IMR-90 (cell line): ENCODE results near the gene PDE6A. TPM values are rescaled to one million over a fixed set of nuclear protein-coding genes. Genes with fewer than 3 reads are reported as not detected.

ENCODE experiments used
- ATAC-seq: fragments of 200-7000 bp; cut with Tn5 transposase; 2 replicates; pipeline ENCODE4 v1.9.1; 2020; ENCODE audit warnings: low read depth, mild to moderate bottlenecking, moderate library complexity
- BruUV-seq: library from RNA; stranded (reverse); fragments of 400-500 nt; replicated peaks from 2 replicates; lab custom pipeline; 2021; lab: Mats Ljungman, UMichigan
- CTCF ChIA-PET: fragments of 300-600 bp; formaldehyde crosslinking; extraction: SDS; loops from one replicate; lab custom pipeline; 2021; ENCODE audit warnings: antibody characterized with exemption; lab: Yijun Ruan, JAX
- POLR2A ChIA-PET: fragments of 300-600 bp; sonication (Branson Sonifier 250); formaldehyde crosslinking; loops from one replicate; lab custom pipeline; 2022; ENCODE audit warnings: antibody characterized with exemption; ENCODE audit not compliant: unreplicated experiment; lab: Charles Lee
- DNase-seq: peaks from one replicate; pipeline ENCODE4 v3.0.0; 2013
- H2AFZ ChIP-seq: replicated peaks from 2 replicates; pipeline ENCODE3; 2013; ENCODE audit warnings: low read length, mild to moderate bottlenecking; ENCODE audit not compliant: poor library complexity
- H2AK5ac ChIP-seq: 2 replicates; pipeline ENCODE4 v1.6.1; 2013; ENCODE audit warnings: low read depth, low read length, inconsistent platforms
- H2AK9ac ChIP-seq: replicated peaks from 2 replicates; pipeline ENCODE3; 2013; ENCODE audit warnings: mild to moderate bottlenecking, low read depth, low read length, moderate library complexity; ENCODE audit not compliant: poor library complexity
- H2BK120ac ChIP-seq: 2 replicates; pipeline ENCODE4 v1.6.1; 2013; ENCODE audit warnings: low read depth, low read length, inconsistent platforms
- H2BK15ac ChIP-seq: 3 replicates; pipeline ENCODE4 v1.6.1; 2013; ENCODE audit warnings: low read depth, low read length, inconsistent platforms
- H2BK20ac ChIP-seq: 2 replicates; pipeline ENCODE4 v1.6.1; 2013; ENCODE audit warnings: low read depth, mild to moderate bottlenecking, inconsistent platforms, low read length, moderate library complexity
- H2BK5ac ChIP-seq: 2 replicates; pipeline ENCODE4 v1.6.1; 2013; ENCODE audit warnings: mild to moderate bottlenecking, low read depth, low read length, inconsistent platforms; ENCODE audit not compliant: poor library complexity, severe bottlenecking
- H3K14ac ChIP-seq: replicated peaks from 2 replicates; pipeline ENCODE4 v1.6.1; 2013; ENCODE audit warnings: low read depth, low read length, inconsistent platforms
- H3K18ac ChIP-seq: 2 replicates; pipeline ENCODE4 v1.6.1; 2013; ENCODE audit warnings: low read depth, low read length, control low read depth
- H3K23ac ChIP-seq: 2 replicates; pipeline ENCODE4 v1.6.1; 2013; ENCODE audit warnings: low read depth, low read length, inconsistent platforms
- H3K27ac ChIP-seq: 2 replicates; pipeline ENCODE4 v1.5.1; 2013; ENCODE audit warnings: mild to moderate bottlenecking, control low read depth, low read length; ENCODE audit not compliant: insufficient read depth
- H3K27me3 ChIP-seq: 2 replicates; pipeline ENCODE4 v1.6.1; 2013; ENCODE audit warnings: low read length; ENCODE audit not compliant: control insufficient read depth, insufficient read depth
- H3K36me3 ChIP-seq: 2 replicates; pipeline ENCODE4 v1.6.1; 2013; ENCODE audit warnings: low read length, mixed read lengths; ENCODE audit not compliant: control insufficient read depth, insufficient read depth
- H3K4ac ChIP-seq: 2 replicates; pipeline ENCODE4 v1.6.1; 2013; ENCODE audit warnings: low read depth, low read length, inconsistent platforms
- H3K4me1 ChIP-seq: 2 replicates; pipeline ENCODE4 v1.6.1; 2013; ENCODE audit warnings: low read length, mixed read lengths; ENCODE audit not compliant: control insufficient read depth, insufficient read depth
- H3K4me2 ChIP-seq: 2 replicates; pipeline ENCODE4 v1.6.1; 2013; ENCODE audit warnings: low read depth, mild to moderate bottlenecking, control low read depth, low read length, moderate library complexity
- H3K4me3 ChIP-seq: 2 replicates; pipeline ENCODE4 v1.5.1; 2013; ENCODE audit warnings: low read depth, mild to moderate bottlenecking, control low read depth, low read length, moderate library complexity; ENCODE audit not compliant: insufficient read depth
- H3K56ac ChIP-seq: 2 replicates; pipeline ENCODE4 v1.6.1; 2013; ENCODE audit warnings: low read length, inconsistent platforms; ENCODE audit not compliant: insufficient read depth; ENCODE audit errors: extremely low read depth
- H3K79me1 ChIP-seq, 2 experiments: 2 replicates each; pipeline ENCODE4 v1.6.1; 2013; ENCODE audit warnings: low read length in 2 of 2, inconsistent platforms in 1 of 2, low read depth in 1 of 2
- H3K9ac ChIP-seq: 2 replicates; pipeline ENCODE4 v1.6.1; 2013; ENCODE audit warnings: low read depth, low read length, control low read depth
- H3K9me1 ChIP-seq: 2 replicates; pipeline ENCODE4 v1.6.1; 2013; ENCODE audit warnings: low read length, inconsistent platforms; ENCODE audit not compliant: insufficient read depth
- H3K9me3 ChIP-seq: 2 replicates; pipeline ENCODE4 v1.6.1; 2013; ENCODE audit warnings: low read length; ENCODE audit not compliant: control insufficient read depth, insufficient read depth
- H4K20me1 ChIP-seq: 2 replicates; pipeline ENCODE4 v1.6.1; 2013; ENCODE audit warnings: low read length, inconsistent platforms; ENCODE audit not compliant: insufficient read depth
- H4K5ac ChIP-seq: 2 replicates; pipeline ENCODE4 v1.6.1; 2013; ENCODE audit warnings: mild to moderate bottlenecking, low read depth, low read length, control low read depth
- H4K8ac ChIP-seq, 2 experiments: 2 replicates each; pipeline ENCODE4 v1.6.1; 2013; ENCODE audit warnings: low read depth in 2 of 2, low read length in 2 of 2, control low read depth in 1 of 2, inconsistent platforms in 1 of 2
- H4K91ac ChIP-seq: 2 replicates; pipeline ENCODE4 v1.6.1; 2013; ENCODE audit warnings: low read depth, low read length, inconsistent platforms; ENCODE audit not compliant: insufficient read depth
- BHLHE40 ChIP-seq: fragments of 150-350 bp; IDR thresholded peaks from 2 replicates; pipeline ENCODE4 v1.6.1; 2016; ENCODE audit warnings: mild to moderate bottlenecking, low read depth, low read length
- CEBPB ChIP-seq: IDR thresholded peaks from 2 replicates; pipeline ENCODE4 v1.6.1; 2012; ENCODE audit warnings: low read depth, low read length, improper control_type of control experiment
- CHD1 ChIP-seq: IDR thresholded peaks from 2 replicates; pipeline ENCODE4 v1.6.1; 2012; ENCODE audit warnings: low read depth, low read length, improper control_type of control experiment
- MAFK ChIP-seq: IDR thresholded peaks from 2 replicates; pipeline ENCODE4 v1.6.1; 2012; ENCODE audit warnings: low read depth, low read length, improper control_type of control experiment
- MAZ ChIP-seq: IDR thresholded peaks from 2 replicates; pipeline ENCODE4 v1.6.1; 2012; ENCODE audit warnings: low read depth, mild to moderate bottlenecking, low read length, improper control_type of control experiment, moderate library complexity, borderline replicate concordance
- NFE2L2 ChIP-seq: fragments of 150-350 bp; IDR thresholded peaks from 2 replicates; pipeline ENCODE4 v1.6.1; 2016; ENCODE audit warnings: low read depth, mild to moderate bottlenecking, low read length
- POLR2A ChIP-seq: IDR thresholded peaks from 2 replicates; pipeline ENCODE4 v1.6.1; 2012; ENCODE audit warnings: mild to moderate bottlenecking, low read depth, low read length
- RAD21 ChIP-seq: IDR thresholded peaks from 2 replicates; pipeline ENCODE4 v1.6.1; 2012; ENCODE audit warnings: low read length, improper control_type of control experiment
- RCOR1 ChIP-seq: IDR thresholded peaks from 2 replicates; pipeline ENCODE4 v1.6.1; 2012; ENCODE audit warnings: mild to moderate bottlenecking, low read length, improper control_type of control experiment; ENCODE audit not compliant: insufficient replicate concordance
- RFX5 ChIP-seq: IDR thresholded peaks from 2 replicates; pipeline ENCODE4 v1.8.0; 2012; ENCODE audit warnings: low read depth, mild to moderate bottlenecking, low read length, moderate library complexity
- SMC3 ChIP-seq: fragments of 150-350 bp; IDR thresholded peaks from 2 replicates; pipeline ENCODE4 v1.6.1; 2016; ENCODE audit warnings: low read depth, mild to moderate bottlenecking, antibody characterized with exemption, low read length, moderate library complexity
- WGBS, 2 experiments: methylation state at CpG; one replicate each; pipeline versions ENCODE4 v1.1.5 to v1.1.7; 2013; ENCODE audit warnings: missing lambda C conversion rate in 2 of 2; ENCODE audit not compliant: insufficient read length in 1 of 2; ENCODE audit errors: extremely low coverage in 2 of 2; 5-methylcytosine and 5-hydroxymethylcytosine counted together
- dilution Hi-C: fragments of 300-500 bp; cut with HindIII; formaldehyde crosslinking; loops from one replicate; pipeline ENCODE4 v1.14.3; 2018; ENCODE audit warnings: low sequenced_read_pairs; ENCODE audit not compliant: unreplicated experiment
- in situ Hi-C: fragments of 300-500 bp; cut with MboI; formaldehyde crosslinking; loops from 3 replicates; pipeline ENCODE4 v1.14.3; 2019; ENCODE audit warnings: low sequenced_read_pairs, inconsistent platforms, mixed read lengths
- intact Hi-C: fragments of 100-400 bp; cut with micrococcal nuclease; formaldehyde crosslinking; loops from 2 replicates; pipeline ENCODE4 v1.10.0; 2022
- polyA plus RNA-seq, 3 experiments: library from polyadenylated mRNA; depleted of rRNA; stranded (reverse); fragments of >200 nt; gene quantifications; 2 replicates each; pipeline ENCODE4 v1.2.3, GENCODE V29; 2012; ENCODE audit warnings: low replicate concordance in 1 of 3
- total RNA-seq: library from RNA; depleted of rRNA; stranded (reverse); fragments of >200 nt; gene quantifications from 2 replicates; pipeline ENCODE4 v1.2.3, GENCODE V29; 2012
- TF ChIP-seq, protein P1 (sequence below): fragments of 150-350 bp; IDR thresholded peaks from 2 replicates; pipeline ENCODE4 v1.6.1; 2016; ENCODE audit warnings: low read depth, mild to moderate bottlenecking, low read length, moderate library complexity, borderline replicate concordance
- TF ChIP-seq, protein P2 (sequence below): conservative IDR thresholded peaks from 2 replicates; pipeline ENCODE4 v1.5.1; 2012; ENCODE audit warnings: mild to moderate bottlenecking, low read depth, low read length, improper control_type of control experiment

PDE6A gene
- total and polyA plus RNA-seq, 2 of the 4 experiments (the other 2 are of a cell fraction): not detected

DNA sequence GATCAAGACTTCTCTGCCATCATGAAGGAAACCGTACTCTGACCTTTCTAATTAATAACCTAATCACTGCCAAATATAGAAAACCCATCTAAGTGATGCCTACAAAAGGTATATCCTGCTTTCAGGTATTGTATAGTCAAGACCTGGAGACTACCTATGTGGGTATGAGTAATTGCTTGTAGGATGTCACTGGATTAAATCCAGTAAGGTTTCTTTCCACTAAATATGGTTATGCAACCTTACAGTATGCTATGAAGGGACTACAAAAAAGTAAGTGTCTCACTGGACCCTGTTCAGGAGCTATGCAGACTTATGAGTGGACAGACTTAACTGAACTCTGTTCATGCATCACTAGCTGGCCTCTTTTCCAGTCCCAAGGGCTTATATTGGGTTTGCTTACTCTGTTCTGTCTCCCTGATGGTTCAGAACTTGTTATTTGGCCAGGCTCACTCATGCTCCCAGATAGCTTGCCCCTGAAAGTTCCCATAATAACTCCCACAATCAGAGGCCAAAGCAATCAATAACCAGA is 51.1 kb downstream of the PDE6A start:
- Histone ChIP-seq H2BK20ac (no peak overlapping the region), H2AFZ (no peak overlapping the region), H2AK9ac (no peak overlapping the region), H2BK5ac (no peak overlapping the region), H2BK15ac (no peak overlapping the region), H3K4me2 (no peak overlapping the region), H3K4me3 (no peak overlapping the region), H3K79me1 (no peaks in the 10 kb centered on the region), H2BK120ac (no peak overlapping the region), H3K18ac (no peak overlapping the region), H4K91ac (no peak overlapping the region), H4K8ac (no peak overlapping the region), H3K4ac (no peak overlapping the region), H3K27ac (no peak overlapping the region), H2AK5ac (no peak overlapping the region), H3K9me3 (no peaks in the 10 kb centered on the region), H3K4me1 (no peaks in the 10 kb centered on the region), H3K27me3 (peaks cover 22% of the 10 kb centered on the region), H4K20me1 (no peaks in the 10 kb centered on the region), H4K5ac (no peak overlapping the region), H3K9me1 (no peaks in the 10 kb centered on the region), H3K23ac (no peak overlapping the region; the same call in 1 of the 2 replicates), H3K56ac (no peak overlapping the region), H3K9ac (no peak overlapping the region), H3K14ac (no peak overlapping the region), H3K36me3 (no peaks in the 10 kb centered on the region)
- TF ChIP-seq SMC3 (no peak), BHLHE40 (no peak), CEBPB (no peak), NFE2L2 (no peak), CHD1 (no peak), RCOR1 (no peak), MAFK (no peak), RFX5 (no peak), RAD21 (no peak), POLR2A (no peak), MAZ (no peak)
- TF ChIP-seq, protein P1, sequence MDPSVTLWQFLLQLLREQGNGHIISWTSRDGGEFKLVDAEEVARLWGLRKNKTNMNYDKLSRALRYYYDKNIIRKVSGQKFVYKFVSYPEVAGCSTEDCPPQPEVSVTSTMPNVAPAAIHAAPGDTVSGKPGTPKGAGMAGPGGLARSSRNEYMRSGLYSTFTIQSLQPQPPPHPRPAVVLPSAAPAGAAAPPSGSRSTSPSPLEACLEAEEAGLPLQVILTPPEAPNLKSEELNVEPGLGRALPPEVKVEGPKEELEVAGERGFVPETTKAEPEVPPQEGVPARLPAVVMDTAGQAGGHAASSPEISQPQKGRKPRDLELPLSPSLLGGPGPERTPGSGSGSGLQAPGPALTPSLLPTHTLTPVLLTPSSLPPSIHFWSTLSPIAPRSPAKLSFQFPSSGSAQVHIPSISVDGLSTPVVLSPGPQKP: no peak
- TF ChIP-seq, protein P2, sequence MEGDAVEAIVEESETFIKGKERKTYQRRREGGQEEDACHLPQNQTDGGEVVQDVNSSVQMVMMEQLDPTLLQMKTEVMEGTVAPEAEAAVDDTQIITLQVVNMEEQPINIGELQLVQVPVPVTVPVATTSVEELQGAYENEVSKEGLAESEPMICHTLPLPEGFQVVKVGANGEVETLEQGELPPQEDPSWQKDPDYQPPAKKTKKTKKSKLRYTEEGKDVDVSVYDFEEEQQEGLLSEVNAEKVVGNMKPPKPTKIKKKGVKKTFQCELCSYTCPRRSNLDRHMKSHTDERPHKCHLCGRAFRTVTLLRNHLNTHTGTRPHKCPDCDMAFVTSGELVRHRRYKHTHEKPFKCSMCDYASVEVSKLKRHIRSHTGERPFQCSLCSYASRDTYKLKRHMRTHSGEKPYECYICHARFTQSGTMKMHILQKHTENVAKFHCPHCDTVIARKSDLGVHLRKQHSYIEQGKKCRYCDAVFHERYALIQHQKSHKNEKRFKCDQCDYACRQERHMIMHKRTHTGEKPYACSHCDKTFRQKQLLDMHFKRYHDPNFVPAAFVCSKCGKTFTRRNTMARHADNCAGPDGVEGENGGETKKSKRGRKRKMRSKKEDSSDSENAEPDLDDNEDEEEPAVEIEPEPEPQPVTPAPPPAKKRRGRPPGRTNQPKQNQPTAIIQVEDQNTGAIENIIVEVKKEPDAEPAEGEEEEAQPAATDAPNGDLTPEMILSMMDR: no peak
- CTCF ChIA-PET: no interaction called here
- no CpG with 5 or more reads among the region's 1 CpG for WGBS, 2 experiments
- in situ Hi-C loops (no loop called here), intact Hi-C loops (no loop called here), dilution Hi-C loops (no loop called here)
- no peak for DNase-seq
- POLR2A ChIA-PET: no interaction called here
- no peak for ATAC-seq
- BruUV-seq: no TSS peak
